Duodenal mucosa (tissue), 2 donors: ENCODE results near the gene FOXN3.

Source experiments
- H3K27ac ChIP-seq: one replicate; pipeline ENCODE4 v1.7.0; 2013; ENCODE audit warnings: low read depth, low read length
- H3K27me3 ChIP-seq, 2 donors: one replicate each; pipeline ENCODE4 v1.7.0; 2013; ENCODE audit warnings: low read length in 2 of 2, control low read depth in 1 of 2; ENCODE audit not compliant: insufficient read depth in 2 of 2, control insufficient read depth in 1 of 2
- H3K36me3 ChIP-seq, 2 donors: one replicate each; pipeline ENCODE4 v1.7.0; 2013; ENCODE audit warnings: low read length in 2 of 2, control low read depth in 1 of 2; ENCODE audit not compliant: insufficient read depth in 2 of 2, control insufficient read depth in 1 of 2
- H3K4me1 ChIP-seq, 2 donors: one replicate each; pipeline ENCODE4 v1.7.0; 2013; ENCODE audit warnings: low read length in 2 of 2, control low read depth in 1 of 2; ENCODE audit not compliant: insufficient read depth in 2 of 2, control insufficient read depth in 1 of 2
- H3K4me3 ChIP-seq, 2 donors: one replicate each; pipeline ENCODE4 v1.7.0; 2013; ENCODE audit warnings: low read length in 2 of 2, low read depth in 1 of 2
- H3K9ac ChIP-seq, 2 donors: one replicate each; pipeline ENCODE4 v1.7.0; 2013; ENCODE audit warnings: low read length in 2 of 2, low read depth in 1 of 2
- H3K9me3 ChIP-seq, 2 donors: one replicate each; pipeline ENCODE4 v1.7.0; 2013; ENCODE audit warnings: low read length in 2 of 2, control low read depth in 1 of 2; ENCODE audit not compliant: control insufficient read depth in 1 of 2

The FOXN3 gene

GRCh38 chr14:89194376-89194775 is 222.7 kb downstream of the FOXN3 start:
- H3K9me3 ChIP-seq, result no peaks in the 10 kb centered on the region
- no peaks in the 10 kb centered on the region for H3K27me3 ChIP-seq
- peaks cover 6 to 12% of the 10 kb centered on the region in 2 donors for H3K4me1 ChIP-seq
- H3K9ac ChIP-seq, result no peak overlapping the region
- no peak overlapping the region for H3K27ac ChIP-seq
- H3K36me3 ChIP-seq, result peaks cover 3 to 5% of the 10 kb centered on the region in 2 donors
- no peak overlapping the region for H3K4me3 ChIP-seq

GRCh38 chr14:89190765-89191513 is 226.1 kb downstream of the FOXN3 start:
- Histone ChIP-seq H3K9ac (no peak overlapping the region), H3K27ac (no peak overlapping the region), H3K27me3 (no peaks in the 10 kb centered on the region), H3K4me1 (peaks cover 18 to 21% of the 10 kb centered on the region in 2 donors), H3K9me3 (no peaks in the 10 kb centered on the region), H3K36me3 (peaks cover 9 to 19% of the 10 kb centered on the region in 2 donors), H3K4me3 (no peak overlapping the region)

- H3K9me3 ChIP-seq, result no peaks in the 10 kb centered on the region
- H3K4me3 ChIP-seq, result no peak overlapping the region
- peaks cover 21 to 25% of the 10 kb centered on the region in 2 donors for H3K4me1 ChIP-seq
- no peak overlapping the region for H3K9ac ChIP-seq
- H3K27me3 ChIP-seq, result no peaks in the 10 kb centered on the region
- peaks cover 9 to 31% of the 10 kb centered on the region in 2 donors for H3K36me3 ChIP-seq
- H3K27ac ChIP-seq, result no peak overlapping the region
These were observed 228.5 kb downstream of the FOXN3 start for GRCh38 chr14:89188492-89188891.

- no peak overlapping the region for H3K4me3 ChIP-seq
- H3K36me3 ChIP-seq, result peaks cover 9 to 31% of the 10 kb centered on the region in 2 donors
- H3K4me1 ChIP-seq, result peaks cover 21 to 25% of the 10 kb centered on the region in 2 donors
- no peak overlapping the region for H3K9ac ChIP-seq
- H3K9me3 ChIP-seq, result no peaks in the 10 kb centered on the region
- H3K27ac ChIP-seq, result no peak overlapping the region
- no peaks in the 10 kb centered on the region for H3K27me3 ChIP-seq
These were observed 229.5 kb downstream of the FOXN3 start for GRCh38 chr14:89187501-89187900.

GRCh38 chr14:89186856-89187376 is 230.1 kb downstream of the FOXN3 start:
- H3K4me3 ChIP-seq, result no peak overlapping the region
- peaks cover 21 to 25% of the 10 kb centered on the region in 2 donors for H3K4me1 ChIP-seq
- H3K9me3 ChIP-seq, result no peaks in the 10 kb centered on the region
- no peak overlapping the region for H3K9ac ChIP-seq
- H3K27me3 ChIP-seq, result no peaks in the 10 kb centered on the region
- no peak overlapping the region for H3K27ac ChIP-seq
- H3K36me3 ChIP-seq, result peaks cover 9 to 31% of the 10 kb centered on the region in 2 donors

- peak overlapping the region in 1 of 2 donors; percentile 11 for H3K4me3 ChIP-seq
- no peaks in the 10 kb centered on the region for H3K9me3 ChIP-seq
- peaks cover 9 to 31% of the 10 kb centered on the region in 2 donors for H3K36me3 ChIP-seq
- H3K4me1 ChIP-seq, result peaks cover 21 to 25% of the 10 kb centered on the region in 2 donors
- no peak overlapping the region for H3K27ac ChIP-seq
- H3K27me3 ChIP-seq, result no peaks in the 10 kb centered on the region
- H3K9ac ChIP-seq, result no peak overlapping the region
These were observed 230.8 kb downstream of the FOXN3 start for GRCh38 chr14:89185919-89186855.

GRCh38 chr14:89184952-89185351 is 232.1 kb downstream of the FOXN3 start:
- Histone ChIP-seq H3K36me3 (peaks cover 9 to 36% of the 10 kb centered on the region in 2 donors), H3K4me1 (peaks cover 21 to 25% of the 10 kb centered on the region in 2 donors), H3K9me3 (no peaks in the 10 kb centered on the region), H3K9ac (no peak overlapping the region), H3K27ac (no peak overlapping the region), H3K27me3 (no peaks in the 10 kb centered on the region), H3K4me3 (no peak overlapping the region)

- Histone ChIP-seq H3K27me3 (no peaks in the 10 kb centered on the region), H3K36me3 (peaks cover 0 to 26% of the 10 kb centered on the region in 2 donors), H3K27ac (no peak overlapping the region), H3K9me3 (no peaks in the 10 kb centered on the region), H3K4me1 (peaks cover 20 to 33% of the 10 kb centered on the region in 2 donors), H3K4me3 (no peak overlapping the region), H3K9ac (no peak overlapping the region)
These were observed 234.7 kb downstream of the FOXN3 start for GRCh38 chr14:89182326-89182725.

- Histone ChIP-seq H3K27me3 (no peaks in the 10 kb centered on the region), H3K9ac (no peak overlapping the region), H3K36me3 (peaks cover 2 to 31% of the 10 kb centered on the region in 2 donors), H3K4me1 (peaks cover 4 to 22% of the 10 kb centered on the region in 2 donors), H3K4me3 (no peak overlapping the region), H3K27ac (no peak overlapping the region), H3K9me3 (no peaks in the 10 kb centered on the region)
These were observed 236.5 kb downstream of the FOXN3 start for GRCh38 chr14:89180546-89180945.
